NCI-H1436 (cell line): Measurements from ENCODE around the gene DISC1.
A peak's percentile ranks its signal among the peaks of the same experiment; 100 is the strongest.
"Not testable (repeated sequence)": the region's sequence is repeated elsewhere in the genome, so short reads cannot be mapped to it uniquely, and the experiment has no call there.

Source experiments
- DNase-seq: peaks from one replicate; lab custom pipeline; 2025; lab: John Stamatoyannopoulos, UW

The DISC1 gene

GRCh38 chr1:231933711-231934626, 307.4 kb downstream of the DISC1 start:
- DNase-seq, result no peak

- DNase-seq, result no peak
Observed at GRCh38 chr1:231934797-231935196, 308.2 kb downstream of the DISC1 start.

GRCh38 chr1:231935856-231936255, 309.3 kb downstream of the DISC1 start:
- no peak for DNase-seq

- DNase-seq, result no peak
Observed at GRCh38 chr1:231936983-231937775, 310.6 kb downstream of the DISC1 start.

- DNase-seq, result no peak
Observed at GRCh38 chr1:231938211-231938610, 311.6 kb downstream of the DISC1 start.

- DNase-seq, result no peak
Observed at GRCh38 chr1:231938711-231939110, 312.1 kb downstream of the DISC1 start.

GRCh38 chr1:231939118-231939517, 312.5 kb downstream of the DISC1 start:
- DNase-seq, result no peak

- DNase-seq, result peak; percentile 30
Observed at GRCh38 chr1:231940116-231940515, 313.5 kb downstream of the DISC1 start.

GRCh38 chr1:231940701-231941100, 314.1 kb downstream of the DISC1 start:
- no peak for DNase-seq

GRCh38 chr1:231943084-231943483, 316.5 kb downstream of the DISC1 start:
- DNase-seq, result no peak

- DNase-seq, result not testable (repeated sequence)
Observed at GRCh38 chr1:231948102-231948501, 321.5 kb downstream of the DISC1 start.

GRCh38 chr1:231949277-231950091, 322.9 kb downstream of the DISC1 start:
- no peak for DNase-seq

- no peak for DNase-seq
Observed at GRCh38 chr1:231950331-231951128, 323.9 kb downstream of the DISC1 start.

GRCh38 chr1:231951374-231951773, 324.8 kb downstream of the DISC1 start:
- no peak for DNase-seq

GRCh38 chr1:231952154-231952553, 325.6 kb downstream of the DISC1 start:
- no peak for DNase-seq

GRCh38 chr1:231953660-231954059, 327.1 kb downstream of the DISC1 start:
- no peak for DNase-seq

GRCh38 chr1:231954751-231955150, 328.2 kb downstream of the DISC1 start:
- DNase-seq, result no peak

- DNase-seq, result no peak
Observed at GRCh38 chr1:231957359-231957758, 330.8 kb downstream of the DISC1 start.

- DNase-seq, result no peak
Observed at GRCh38 chr1:231958448-231958847, 331.9 kb downstream of the DISC1 start.

GRCh38 chr1:231959225-231959884, 332.8 kb downstream of the DISC1 start:
- DNase-seq, result no peak

GRCh38 chr1:231961801-231962200, 335.2 kb downstream of the DISC1 start:
- DNase-seq, result not testable (repeated sequence)
